H1 (cell line): Measurements from ENCODE around the gene CAPG. TPM values are rescaled to one million over a fixed set of nuclear protein-coding genes. Genes with fewer than 3 reads are reported as not detected.

Source experiments
- CTCF ChIA-PET: fragments of 300-600 bp; sonication (Branson Sonifier 250); formaldehyde crosslinking; loops from one replicate; lab custom pipeline; 2021; ENCODE audit not compliant: partially characterized antibody; lab: Charles Lee
- POLR2A ChIA-PET: fragments of 300-600 bp; sonication (Branson Sonifier 250); formaldehyde crosslinking; loops from one replicate; lab custom pipeline; 2021; ENCODE audit warnings: inconsistent platforms; ENCODE audit not compliant: partially characterized antibody; lab: Charles Lee
- DNase-seq, 2 experiments: peaks; one replicate each; pipeline versions ENCODE4 v3.0.0 to v3.0.0-alpha.2; 2010 to 2022; ENCODE audit warnings: low spot score in 2 of 2, low read depth in 1 of 2, mixed read lengths in 1 of 2
- FAIRE-seq: peaks from 2 replicates; lab custom pipeline; 2011; peaks lifted over from hg19 to GRCh38; lab: Jason Lieb, UNC
- H2AFZ ChIP-seq: 2 replicates; pipeline ENCODE4 v1.8.1; 2012; ENCODE audit warnings: low read length, inconsistent platforms
- H2AK5ac ChIP-seq: 2 replicates; pipeline ENCODE4 v1.6.1; 2013; ENCODE audit warnings: low read depth, low read length
- H2BK120ac ChIP-seq: replicated peaks from 2 replicates; pipeline ENCODE3; 2013; ENCODE audit warnings: low read depth, low read length, inconsistent platforms
- H2BK12ac ChIP-seq: 2 replicates; pipeline ENCODE4 v1.6.1; 2013; ENCODE audit warnings: low read depth, low read length
- H2BK15ac ChIP-seq: 2 replicates; pipeline ENCODE4 v1.6.1; 2013; ENCODE audit warnings: low read length
- H2BK20ac ChIP-seq: 2 replicates; pipeline ENCODE4 v1.6.1; 2013; ENCODE audit warnings: low read length
- H2BK5ac ChIP-seq: 2 replicates; pipeline ENCODE4 v1.6.1; 2013; ENCODE audit warnings: low read depth, low read length
- H3K14ac ChIP-seq: 2 replicates; pipeline ENCODE4 v1.6.1; 2013; ENCODE audit warnings: inconsistent platforms; ENCODE audit not compliant: insufficient read length
- H3K18ac ChIP-seq: 2 replicates; pipeline ENCODE4 v1.6.1; 2013; ENCODE audit warnings: low read length; ENCODE audit errors: extremely low read depth
- H3K23ac ChIP-seq: 2 replicates; pipeline ENCODE4 v1.6.1; 2013; ENCODE audit warnings: inconsistent platforms; ENCODE audit not compliant: insufficient read length
- H3K23me2 ChIP-seq: 2 replicates; pipeline ENCODE4 v1.6.1; 2013; ENCODE audit warnings: low read depth, low read length
- H3K27ac ChIP-seq: 2 replicates; pipeline ENCODE4 v1.6.1; 2011; ENCODE audit warnings: low read depth, low read length, inconsistent platforms
- H3K27me3 ChIP-seq, 4 experiments: replicated peaks in 1 of 4; 1 replicate in 1 of 4; 2 replicates in 3 of 4; pipeline versions ENCODE4 v1.6.1 to v1.8.1; 2011 to 2013; ENCODE audit warnings: low read length in 3 of 4, mild to moderate bottlenecking in 3 of 4, inconsistent platforms in 2 of 4, mixed read lengths in 2 of 4, moderate library complexity in 1 of 4; ENCODE audit not compliant: control insufficient read depth in 3 of 4, insufficient read depth in 3 of 4; ENCODE audit errors: extremely low read depth in 1 of 4
- H3K36me3 ChIP-seq, 4 experiments: 2 replicates each; pipeline versions ENCODE4 v1.6.1 to v1.8.1; 2011 to 2013; ENCODE audit warnings: mild to moderate bottlenecking in 4 of 4, low read length in 3 of 4, moderate library complexity in 2 of 4, control low read depth in 1 of 4, inconsistent platforms in 1 of 4; ENCODE audit not compliant: insufficient read depth in 4 of 4, control insufficient read depth in 2 of 4
- H3K4ac ChIP-seq: replicated peaks from 2 replicates; pipeline ENCODE3; 2013; ENCODE audit warnings: low read length, low read depth, mixed read lengths, inconsistent platforms; ENCODE audit not compliant: insufficient read length
- H3K4me1 ChIP-seq, 4 experiments: replicated peaks in 1 of 4; 1 replicate in 1 of 4; 2 replicates in 3 of 4; pipeline versions ENCODE4 v1.6.1 to v1.8.1; 2011 to 2013; ENCODE audit warnings: low read length in 3 of 4, inconsistent platforms in 2 of 4, mixed read lengths in 1 of 4; ENCODE audit not compliant: insufficient read depth in 4 of 4, control insufficient read depth in 3 of 4
- H3K4me2 ChIP-seq, 2 experiments: 2 replicates each; pipeline versions ENCODE4 v1.6.1 to v1.8.1; 2011 to 2013; ENCODE audit warnings: low read depth in 2 of 2, low read length in 2 of 2, control low read depth in 1 of 2, inconsistent platforms in 1 of 2, mild to moderate bottlenecking in 1 of 2; ENCODE audit not compliant: insufficient read depth in 1 of 2
- H3K4me3 ChIP-seq, 4 experiments: fragments of 200-600, 300-600 bp in 1 of 4; sonication (generic), shearing (Covaris generic), sonication (Bioruptor Twin) in 1 of 4; 2 replicates each; pipeline versions ENCODE4 v1.5.1 to v1.8.1; 2011 to 2016; ENCODE audit warnings: low read length in 4 of 4, low read depth in 3 of 4, control low read depth in 2 of 4, inconsistent platforms in 2 of 4, mild to moderate bottlenecking in 2 of 4, mixed read lengths in 1 of 4, moderate library complexity in 1 of 4; ENCODE audit not compliant: insufficient read depth in 2 of 4; ENCODE audit errors: extremely low read depth in 1 of 4
- H3K56ac ChIP-seq: replicated peaks from 2 replicates; pipeline ENCODE3; 2013; ENCODE audit warnings: low read depth, mild to moderate bottlenecking, mixed read lengths, low read length, inconsistent platforms; ENCODE audit not compliant: insufficient read length
- H3K79me1 ChIP-seq: 2 replicates; pipeline ENCODE4 v1.6.1; 2013; ENCODE audit warnings: low read depth, low read length, control low read depth
- H3K79me2 ChIP-seq, 2 experiments: 2 replicates each; pipeline versions ENCODE4 v1.6.1 to v1.8.1; 2012 to 2013; ENCODE audit warnings: low read length in 2 of 2, mild to moderate bottlenecking in 2 of 2, inconsistent platforms in 1 of 2; ENCODE audit not compliant: insufficient read depth in 2 of 2, control insufficient read depth in 1 of 2
- H3K9ac ChIP-seq, 4 experiments: replicated peaks in 1 of 4; 1 replicate in 1 of 4; 2 replicates in 3 of 4; pipeline versions ENCODE4 v1.6.1 to v1.8.1; 2011 to 2013; ENCODE audit warnings: low read depth in 3 of 4, low read length in 3 of 4, control low read depth in 2 of 4, mild to moderate bottlenecking in 2 of 4, moderate library complexity in 2 of 4, inconsistent platforms in 1 of 4; ENCODE audit errors: extremely low read depth in 1 of 4
- H3K9me3 ChIP-seq, 2 experiments: 2 replicates each; pipeline versions ENCODE4 v1.6.1 to v1.8.1; 2012 to 2013; ENCODE audit warnings: mild to moderate bottlenecking in 2 of 2, moderate library complexity in 2 of 2, control low read depth in 1 of 2, inconsistent platforms in 1 of 2, low read depth in 1 of 2, low read length in 1 of 2, mixed read lengths in 1 of 2; ENCODE audit not compliant: insufficient read depth in 2 of 2
- H4K20me1 ChIP-seq, 2 experiments: replicated peaks in 1 of 2; 2 replicates each; pipeline versions ENCODE3 to v1.8.1; 2011 to 2013; ENCODE audit warnings: inconsistent platforms in 2 of 2, low read length in 2 of 2, mild to moderate bottlenecking in 1 of 2; ENCODE audit not compliant: insufficient read depth in 2 of 2, control insufficient read depth in 1 of 2
- H4K5ac ChIP-seq: 2 replicates; pipeline ENCODE4 v1.6.1; 2013; ENCODE audit warnings: low read length, low read depth, mixed read lengths, inconsistent platforms; ENCODE audit not compliant: insufficient read length
- H4K8ac ChIP-seq: 2 replicates; pipeline ENCODE4 v1.8.0; 2013; ENCODE audit warnings: mild to moderate bottlenecking, moderate library complexity, low read length, inconsistent platforms; ENCODE audit not compliant: insufficient read depth; ENCODE audit errors: extremely low read depth
- H4K91ac ChIP-seq: replicated peaks from 2 replicates; pipeline ENCODE3; 2013; ENCODE audit warnings: low read length, mixed read lengths, inconsistent platforms; ENCODE audit not compliant: insufficient read length
- GTF2F1 ChIP-seq: IDR thresholded peaks from 2 replicates; pipeline ENCODE4 v1.6.1; 2012; ENCODE audit warnings: low read depth, low read length, improper control_type of control experiment, borderline replicate concordance
- JUN ChIP-seq: IDR thresholded peaks from 2 replicates; pipeline ENCODE4 v1.6.1; 2011; ENCODE audit warnings: low read depth, mild to moderate bottlenecking, improper control_type of control experiment, low read length
- KDM4A ChIP-seq: IDR thresholded peaks from one replicate; pipeline ENCODE4 v1.7.1; 2012; ENCODE audit warnings: low read depth, mild to moderate bottlenecking, moderate library complexity, low read length, inconsistent platforms; ENCODE audit not compliant: severe bottlenecking
- POLR2A ChIP-seq, 2 experiments: IDR thresholded peaks; 1 replicate in 1 of 2; 2 replicates in 1 of 2; pipeline ENCODE4 v1.6.1; 2011; ENCODE audit warnings: low read depth in 2 of 2, low read length in 2 of 2, mild to moderate bottlenecking in 2 of 2; ENCODE audit errors: control extremely low read depth in 1 of 2
- RFX5 ChIP-seq: IDR thresholded peaks from 2 replicates; pipeline ENCODE4 v1.6.1; 2011; ENCODE audit warnings: low read depth, low read length, improper control_type of control experiment, borderline replicate concordance
- SIN3A ChIP-seq, 2 experiments: IDR thresholded peaks in 1 of 2; conservative IDR thresholded peaks in 1 of 2; 2 replicates each; pipeline ENCODE4 v1.6.1; 2011 to 2012; ENCODE audit warnings: low read length in 2 of 2, improper control_type of control experiment in 1 of 2, low read depth in 1 of 2, mild to moderate bottlenecking in 1 of 2
- SIX5 ChIP-seq: IDR thresholded peaks from 2 replicates; pipeline ENCODE4 v1.6.1; 2011; ENCODE audit warnings: mild to moderate bottlenecking, low read depth, low read length
- SP4 ChIP-seq: IDR thresholded peaks from 2 replicates; pipeline ENCODE4 v1.6.1; 2012; ENCODE audit warnings: low read length, inconsistent platforms
- SRF ChIP-seq: IDR thresholded peaks from 2 replicates; pipeline ENCODE4 v1.6.1; 2011; ENCODE audit warnings: mild to moderate bottlenecking, low read depth, low read length, moderate library complexity
- WGBS, 2 experiments: shearing (Covaris generic) in 1 of 2; methylation state at CpG; one replicate each; pipeline versions ENCODE4 v1.1.6 to v1.1.7; 2013 to 2015; ENCODE audit warnings: low lambda C conversion rate in 2 of 2, mixed read lengths in 2 of 2, inconsistent platforms in 1 of 2, low coverage in 1 of 2, missing lambda C conversion rate in 1 of 2; ENCODE audit not compliant: insufficient replicate concordance in 2 of 2, insufficient coverage in 1 of 2, insufficient read length in 1 of 2; ENCODE audit errors: extremely low coverage in 1 of 2, missing lambda C conversion rate in 1 of 2; 5-methylcytosine and 5-hydroxymethylcytosine counted together
- polyA plus RNA-seq, 7 experiments: library from polyadenylated mRNA; depleted of rRNA in 3 of 7; stranded (reverse) in 5 of 7; unstranded in 2 of 7; fragments of >200 nt in 5 of 7; fragments of 200-250 nt in 2 of 7; gene quantifications; 1 replicate in 5 of 7; 2 replicates in 1 of 7; 4 replicates in 1 of 7; pipeline versions ENCODE4 v1.2.1 to v1.2.3, GENCODE V29; 2011 to 2013; ENCODE audit warnings: missing spikeins in 2 of 7, mixed read lengths in 2 of 7
- total RNA-seq: library from RNA; stranded (reverse); fragmentation: NEBNext Ultra II Directional; extraction: Animal tissue kit (Norgen Biotek cat#: 25700); gene quantifications from 2 replicates; pipeline ENCODE4 v1.2.1, GENCODE V29; 2021

CAPG gene
- total and polyA plus RNA-seq, 2 of the 8 experiments (the other 6 are each of a cell fraction or from before 2014, with no cell fraction given): 80.5 to 89.0 TPM

GRCh38 chr2:85369500-85369899, 40.7 kb downstream of the CAPG start:
- Histone ChIP-seq H4K91ac (no peak overlapping the region), H2BK120ac (no peak overlapping the region), H3K23me2 (no peaks in the 10 kb centered on the region), H2BK20ac (no peak overlapping the region), H3K4me1 (no peaks in the 10 kb centered on the region), H4K5ac (no peak overlapping the region), H3K14ac (no peak overlapping the region), H3K18ac (no peak overlapping the region), H3K36me3 (no peaks in the 10 kb centered on the region), H3K9me3 (no peaks in the 10 kb centered on the region), H3K79me1 (no peaks in the 10 kb centered on the region), H3K4me3 (no peak overlapping the region), H2AK5ac (no peak overlapping the region), H3K27ac (no peak overlapping the region), H3K79me2 (no peaks in the 10 kb centered on the region), H3K23ac (no peak overlapping the region), H3K56ac (no peak overlapping the region), H2BK12ac (no peak overlapping the region), H3K9ac (no peak overlapping the region), H3K4ac (no peak overlapping the region), H2BK5ac (no peak overlapping the region), H3K27me3 (no peaks in the 10 kb centered on the region), H2AFZ (no peak overlapping the region), H3K4me2 (no peak overlapping the region), H2BK15ac (no peak overlapping the region), H4K20me1 (no peaks in the 10 kb centered on the region), H4K8ac (no peak overlapping the region)
- ChIA-PET CTCF (interaction anchor here (0.6 to 4.0 kb wide), 5 partner anchors 12 to 182 kb away, joined by 3 to 16 read pairs (median 6); no protein-coding TSS in a partner anchor), POLR2A (interaction anchor here (0.8 to 2.2 kb wide), 6 partner anchors 42 to 189 kb away, joined by 3 to 9 read pairs (median 4); partner anchors contain the start of genes MAT2A and TGOLN2)
- no peak for TF ChIP-seq RFX5
- no peak for TF ChIP-seq SIX5
- TF ChIP-seq SP4: no peak
- TF ChIP-seq SIN3A (conservative IDR thresholded peaks at IDR 0.05 in 1 of 2, IDR thresholded peaks at IDR 0.05 in 1 of 2; ENCODE audit: low read depth in 1 of 2, low read length in 2 of 2): no peak
- TF ChIP-seq KDM4A: no peak
- TF ChIP-seq SRF: no peak
- no peak for TF ChIP-seq JUN
- no peak for TF ChIP-seq GTF2F1
- TF ChIP-seq POLR2A (IDR thresholded peaks at IDR 0.05; ENCODE audit: control extremely low read depth in 1 of 2, low read depth in 2 of 2, low read length in 2 of 2): no peak
- 88% methylated on average over 5 of the region's 5 CpGs; no CpG with 5 or more reads in 1 of the 2 experiments for WGBS, 2 experiments
- DNase-seq: no peak
- FAIRE-seq: no peak
